GM12878 (cell line): ENCODE results near the gene LRRC61.

Experiments
- EED ChIP-seq: sonication (generic); IDR thresholded peaks from 2 replicates; pipeline ENCODE4 v1.6.1; 2016; ENCODE audit warnings: antibody characterized with exemption, low read depth
- NBN ChIP-seq: fragments of 450-650 bp; IDR thresholded peaks from 2 replicates; pipeline ENCODE4 v1.6.1; 2016
- POLR2A ChIP-seq: IDR thresholded peaks from 2 replicates; pipeline ENCODE4 v1.6.1; 2011; ENCODE audit warnings: low read depth, mild to moderate bottlenecking, low read length
- SIN3A ChIP-seq: IDR thresholded peaks from 2 replicates; pipeline ENCODE4 v1.6.1; 2012; ENCODE audit warnings: low read depth, low read length, improper control_type of control experiment
- TAF1 ChIP-seq: IDR thresholded peaks from 2 replicates; pipeline ENCODE4 v1.6.1; 2011; ENCODE audit warnings: mild to moderate bottlenecking, low read depth, low read length, borderline replicate concordance
- TCF12 ChIP-seq: IDR thresholded peaks from 2 replicates; pipeline ENCODE4 v1.6.1; 2011; ENCODE audit warnings: low read depth, mild to moderate bottlenecking, low read length
- ZNF24 ChIP-seq: fragments of 450-650 bp; IDR thresholded peaks from 2 replicates; pipeline ENCODE4 v1.6.1; 2017; ENCODE audit warnings: antibody characterized with exemption, mild to moderate bottlenecking
- ZZZ3 ChIP-seq: IDR thresholded peaks from 2 replicates; pipeline ENCODE4 v1.6.1; 2011; ENCODE audit warnings: low read depth; ENCODE audit not compliant: control insufficient read depth, insufficient read length
- TF ChIP-seq, protein P1 (sequence below): IDR thresholded peaks from 2 replicates; pipeline ENCODE4 v1.6.1; 2012; ENCODE audit warnings: low read depth, low read length, improper control_type of control experiment
- TF ChIP-seq, protein P2 (sequence below), 3 experiments: IDR thresholded peaks in 2 of 3; conservative IDR thresholded peaks in 1 of 3; 2 replicates each; pipeline ENCODE4 v1.5.1; 2011; ENCODE audit warnings: low read depth in 3 of 3, low read length in 3 of 3, mild to moderate bottlenecking in 3 of 3, control low read depth in 2 of 3, moderate library complexity in 2 of 3, inconsistent platforms in 1 of 3, mixed read lengths in 1 of 3; ENCODE audit not compliant: control insufficient read depth in 2 of 3, insufficient read depth in 1 of 3; ENCODE audit errors: extremely low read depth in 1 of 3
- TF ChIP-seq, protein P3 (sequence below): fragments of 450-650 bp; IDR thresholded peaks from 2 replicates; pipeline ENCODE4 v1.6.1; 2016; ENCODE audit warnings: mild to moderate bottlenecking, moderate library complexity, borderline replicate concordance

DNA sequence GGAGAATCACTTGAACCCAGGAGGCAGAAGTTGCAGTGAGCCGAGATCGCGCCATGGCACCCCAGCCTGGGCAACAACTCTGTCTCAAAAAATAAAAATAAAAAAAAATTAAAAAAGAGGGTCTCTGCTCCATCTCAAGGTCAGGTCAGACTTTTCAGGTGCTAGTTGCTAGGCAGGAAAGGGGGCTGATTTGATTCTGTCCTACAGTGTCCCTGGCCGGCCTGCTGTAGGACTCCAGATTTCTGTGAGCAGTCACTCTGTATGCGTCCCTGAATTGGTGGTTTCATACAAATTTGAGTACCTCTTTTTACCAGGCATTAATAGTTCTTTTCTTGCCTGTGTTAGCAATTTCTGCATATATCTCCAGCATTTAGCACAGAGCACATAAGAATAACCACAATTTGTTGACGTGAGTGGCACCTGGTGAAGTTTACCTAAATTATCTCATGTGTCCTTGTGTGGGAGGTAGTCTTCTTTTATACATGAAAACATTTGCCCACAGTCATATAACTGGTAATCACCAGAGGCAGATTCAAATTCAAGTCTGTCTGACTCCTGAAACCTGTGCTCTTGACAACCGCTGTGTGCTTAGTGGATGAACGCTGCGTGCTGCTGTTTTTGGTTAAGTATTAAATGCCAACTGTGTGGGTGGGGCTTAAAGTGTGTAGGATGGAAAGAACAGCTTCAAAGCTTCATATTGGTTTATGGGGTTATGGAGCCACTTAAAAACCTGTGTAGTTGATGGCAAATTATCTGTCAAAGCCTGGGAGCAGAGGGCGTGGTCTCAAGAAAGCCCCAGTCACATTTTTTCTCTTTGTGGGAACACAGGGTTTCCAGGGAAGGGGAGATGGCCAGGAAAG lies 52.7 kb downstream of the LRRC61 start:
- TF ChIP-seq TAF1 (no peak), ZZZ3 (no peak), EED (no peak), TCF12 (no peak), NBN (0 out of 2 replicates have a peak, but pooled peaks have one; percentile 6), ZNF24 (no peak), SIN3A (no peak), POLR2A (peak; percentile 32; the same call in 1 of the 2 replicates)
- TF ChIP-seq, protein P1, sequence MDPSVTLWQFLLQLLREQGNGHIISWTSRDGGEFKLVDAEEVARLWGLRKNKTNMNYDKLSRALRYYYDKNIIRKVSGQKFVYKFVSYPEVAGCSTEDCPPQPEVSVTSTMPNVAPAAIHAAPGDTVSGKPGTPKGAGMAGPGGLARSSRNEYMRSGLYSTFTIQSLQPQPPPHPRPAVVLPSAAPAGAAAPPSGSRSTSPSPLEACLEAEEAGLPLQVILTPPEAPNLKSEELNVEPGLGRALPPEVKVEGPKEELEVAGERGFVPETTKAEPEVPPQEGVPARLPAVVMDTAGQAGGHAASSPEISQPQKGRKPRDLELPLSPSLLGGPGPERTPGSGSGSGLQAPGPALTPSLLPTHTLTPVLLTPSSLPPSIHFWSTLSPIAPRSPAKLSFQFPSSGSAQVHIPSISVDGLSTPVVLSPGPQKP: no peak
- TF ChIP-seq, protein P2, sequence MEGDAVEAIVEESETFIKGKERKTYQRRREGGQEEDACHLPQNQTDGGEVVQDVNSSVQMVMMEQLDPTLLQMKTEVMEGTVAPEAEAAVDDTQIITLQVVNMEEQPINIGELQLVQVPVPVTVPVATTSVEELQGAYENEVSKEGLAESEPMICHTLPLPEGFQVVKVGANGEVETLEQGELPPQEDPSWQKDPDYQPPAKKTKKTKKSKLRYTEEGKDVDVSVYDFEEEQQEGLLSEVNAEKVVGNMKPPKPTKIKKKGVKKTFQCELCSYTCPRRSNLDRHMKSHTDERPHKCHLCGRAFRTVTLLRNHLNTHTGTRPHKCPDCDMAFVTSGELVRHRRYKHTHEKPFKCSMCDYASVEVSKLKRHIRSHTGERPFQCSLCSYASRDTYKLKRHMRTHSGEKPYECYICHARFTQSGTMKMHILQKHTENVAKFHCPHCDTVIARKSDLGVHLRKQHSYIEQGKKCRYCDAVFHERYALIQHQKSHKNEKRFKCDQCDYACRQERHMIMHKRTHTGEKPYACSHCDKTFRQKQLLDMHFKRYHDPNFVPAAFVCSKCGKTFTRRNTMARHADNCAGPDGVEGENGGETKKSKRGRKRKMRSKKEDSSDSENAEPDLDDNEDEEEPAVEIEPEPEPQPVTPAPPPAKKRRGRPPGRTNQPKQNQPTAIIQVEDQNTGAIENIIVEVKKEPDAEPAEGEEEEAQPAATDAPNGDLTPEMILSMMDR (IDR thresholded peaks at IDR 0.05 in 2 of 3, conservative IDR thresholded peaks at IDR 0.05 in 1 of 3; ENCODE audit: control insufficient read depth in 2 of 3, extremely low read depth in 1 of 3, insufficient read depth in 1 of 3, low read depth in 3 of 3, low read length in 3 of 3): no peak
- TF ChIP-seq, protein P3, sequence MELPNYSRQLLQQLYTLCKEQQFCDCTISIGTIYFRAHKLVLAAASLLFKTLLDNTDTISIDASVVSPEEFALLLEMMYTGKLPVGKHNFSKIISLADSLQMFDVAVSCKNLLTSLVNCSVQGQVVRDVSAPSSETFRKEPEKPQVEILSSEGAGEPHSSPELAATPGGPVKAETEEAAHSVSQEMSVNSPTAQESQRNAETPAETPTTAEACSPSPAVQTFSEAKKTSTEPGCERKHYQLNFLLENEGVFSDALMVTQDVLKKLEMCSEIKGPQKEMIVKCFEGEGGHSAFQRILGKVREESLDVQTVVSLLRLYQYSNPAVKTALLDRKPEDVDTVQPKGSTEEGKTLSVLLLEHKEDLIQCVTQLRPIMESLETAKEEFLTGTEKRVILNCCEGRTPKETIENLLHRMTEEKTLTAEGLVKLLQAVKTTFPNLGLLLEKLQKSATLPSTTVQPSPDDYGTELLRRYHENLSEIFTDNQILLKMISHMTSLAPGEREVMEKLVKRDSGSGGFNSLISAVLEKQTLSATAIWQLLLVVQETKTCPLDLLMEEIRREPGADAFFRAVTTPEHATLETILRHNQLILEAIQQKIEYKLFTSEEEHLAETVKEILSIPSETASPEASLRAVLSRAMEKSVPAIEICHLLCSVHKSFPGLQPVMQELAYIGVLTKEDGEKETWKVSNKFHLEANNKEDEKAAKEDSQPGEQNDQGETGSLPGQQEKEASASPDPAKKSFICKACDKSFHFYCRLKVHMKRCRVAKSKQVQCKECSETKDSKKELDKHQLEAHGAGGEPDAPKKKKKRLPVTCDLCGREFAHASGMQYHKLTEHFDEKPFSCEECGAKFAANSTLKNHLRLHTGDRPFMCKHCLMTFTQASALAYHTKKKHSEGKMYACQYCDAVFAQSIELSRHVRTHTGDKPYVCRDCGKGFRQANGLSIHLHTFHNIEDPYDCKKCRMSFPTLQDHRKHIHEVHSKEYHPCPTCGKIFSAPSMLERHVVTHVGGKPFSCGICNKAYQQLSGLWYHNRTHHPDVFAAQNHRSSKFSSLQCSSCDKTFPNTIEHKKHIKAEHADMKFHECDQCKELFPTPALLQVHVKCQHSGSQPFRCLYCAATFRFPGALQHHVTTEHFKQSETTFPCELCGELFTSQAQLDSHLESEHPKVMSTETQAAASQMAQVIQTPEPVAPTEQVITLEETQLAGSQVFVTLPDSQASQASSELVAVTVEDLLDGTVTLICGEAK: no peak
